ENCODE results near the gene LIPM. TPM values are rescaled to one million over a fixed set of nuclear protein-coding genes. Genes with fewer than 3 reads are reported as not detected.

The LIPM gene
- total RNA-seq, 4 donors from 2014 or later: not detected

- Histone ChIP-seq H3K36me3 (no peaks in the 10 kb centered on the region), H3K4me1 (no peaks in the 10 kb centered on the region), H3K27ac (no peak overlapping the region), H3K4me3 (no peak overlapping the region), H3K27me3 (no peaks in the 10 kb centered on the region), H3K9me3 (no peaks in the 10 kb centered on the region)
- in situ Hi-C loops (cut with MboI; ENCODE audit: low sequenced_read_pairs in 4 of 4) (loop anchor here in 3 of 4 donors (10.0 to 25.0 kb wide), 2 partner anchors 380 to 382 kb away; partner anchors contain the start of gene CH25H (in 2 of the 3)), intact Hi-C loops (cut with DNase I; ENCODE audit: low total_unique reads) (loop anchor here (10.0 kb wide), 1 partner anchor 382 kb away; no protein-coding TSS in a partner anchor)
- DNase-seq: no peak
- ATAC-seq: no peak
- no peak for TF ChIP-seq CTCF (IDR thresholded peaks at IDR 0.05 in 4 of 5, conservative IDR thresholded peaks at IDR 0.05 in 1 of 5)
- TF ChIP-seq POLR2A (IDR thresholded peaks at IDR 0.05): no peak
These were observed 29.8 kb downstream of the LIPM start for GRCh38 chr10:88832376-88832775.

GRCh38 chr10:88833156-88833555 is 30.6 kb downstream of the LIPM start:
- no peak overlapping the region for H3K4me3 ChIP-seq
- TF ChIP-seq POLR2A (IDR thresholded peaks at IDR 0.05): no peak
- TF ChIP-seq CTCF (IDR thresholded peaks at IDR 0.05 in 4 of 5, conservative IDR thresholded peaks at IDR 0.05 in 1 of 5): no peak
- no peaks in the 10 kb centered on the region for H3K36me3 ChIP-seq
- no peak for DNase-seq
- intact Hi-C loops (cut with DNase I; ENCODE audit: low total_unique reads): loop anchor here (10.0 kb wide), 1 partner anchor 382 kb away; no protein-coding TSS in a partner anchor
- in situ Hi-C loops (cut with MboI; ENCODE audit: low sequenced_read_pairs in 4 of 4): loop anchor here in 3 of 4 donors (10.0 to 25.0 kb wide), 2 partner anchors 379 to 382 kb away; partner anchors contain the start of gene CH25H (in 2 of the 3)
- no peaks in the 10 kb centered on the region for H3K4me1 ChIP-seq
- ATAC-seq: no peak
- no peak overlapping the region for H3K27ac ChIP-seq
- no peaks in the 10 kb centered on the region for H3K27me3 ChIP-seq
- H3K9me3 ChIP-seq: no peaks in the 10 kb centered on the region

- H3K27me3 ChIP-seq: no peaks in the 10 kb centered on the region
- no peak overlapping the region for H3K27ac ChIP-seq
- intact Hi-C loops (cut with DNase I; ENCODE audit: low total_unique reads) (loop anchor here (10.0 kb wide), 1 partner anchor 381 kb away; no protein-coding TSS in a partner anchor), in situ Hi-C loops (cut with MboI; ENCODE audit: low sequenced_read_pairs in 4 of 4) (loop anchor here in 3 of 4 donors (10.0 to 25.0 kb wide), 2 partner anchors 379 to 381 kb away; partner anchors contain the start of gene CH25H (in 2 of the 3))
- DNase-seq: no peak
- H3K36me3 ChIP-seq: no peaks in the 10 kb centered on the region
- no peaks in the 10 kb centered on the region for H3K9me3 ChIP-seq
- H3K4me3 ChIP-seq: no peak overlapping the region
- no peak for ATAC-seq
- H3K4me1 ChIP-seq: no peaks in the 10 kb centered on the region
- TF ChIP-seq POLR2A (IDR thresholded peaks at IDR 0.05): no peak
- TF ChIP-seq CTCF (IDR thresholded peaks at IDR 0.05 in 4 of 5, conservative IDR thresholded peaks at IDR 0.05 in 1 of 5): no peak
These were observed 31.2 kb downstream of the LIPM start for GRCh38 chr10:88833723-88834122.

- Histone ChIP-seq H3K36me3 (no peaks in the 10 kb centered on the region), H3K27ac (no peak overlapping the region), H3K9me3 (no peaks in the 10 kb centered on the region), H3K27me3 (no peaks in the 10 kb centered on the region), H3K4me1 (no peaks in the 10 kb centered on the region), H3K4me3 (no peak overlapping the region)
- in situ Hi-C loops (cut with MboI; ENCODE audit: low sequenced_read_pairs in 4 of 4) (loop anchor here (5.0 to 25.0 kb wide), 8 partner anchors 42 to 379 kb away; partner anchors contain the start of gene CH25H (in 2 of the 4)), intact Hi-C loops (cut with DNase I; ENCODE audit: low total_unique reads) (loop anchor here (5.0 to 10.0 kb wide), 2 partner anchors 152 to 379 kb away; no protein-coding TSS in a partner anchor)
- ATAC-seq: peak; percentile 81 to 87
- peak; percentile 54 to 66 for DNase-seq
- TF ChIP-seq CTCF (IDR thresholded peaks at IDR 0.05 in 4 of 5, conservative IDR thresholded peaks at IDR 0.05 in 1 of 5) (peak; percentile 69 to 82 (median 73)), POLR2A (IDR thresholded peaks at IDR 0.05) (no peak)
These were observed 32.8 kb downstream of the LIPM start for GRCh38 chr10:88835096-88835909.

All from gastrocnemius medialis (tissue), 4 donors.